HL-60 (cell line): Measurements from ENCODE around the gene C22orf23.
"Not testable (repeated sequence)": the region's sequence is repeated elsewhere in the genome, so short reads cannot be mapped to it uniquely, and the experiment has no call there.

ENCODE experiments used
- DNase-seq, 2 experiments: peaks; one replicate each; pipeline ENCODE4 v3.0.0-alpha.2; 2010 to 2020; ENCODE audit warnings: low read depth in 1 of 2, low spot score in 1 of 2
- H3K27ac ChIP-seq: fragments of 250-450 bp; sonication (Bioruptor Pico); replicated peaks from 2 replicates; pipeline ENCODE4 v1.5.1; 2020; ENCODE audit warnings: mild to moderate bottlenecking, moderate library complexity
- H3K27me3 ChIP-seq: fragments of 250-450 bp; sonication (Bioruptor Pico); 2 replicates; pipeline ENCODE4 v1.5.1; 2021; ENCODE audit warnings: mild to moderate bottlenecking, moderate library complexity; ENCODE audit not compliant: insufficient read depth, poor library complexity, severe bottlenecking
- H3K4me3 ChIP-seq: replicated peaks from 2 replicates; pipeline ENCODE4 v1.5.1; 2011; ENCODE audit warnings: mild to moderate bottlenecking, control low read depth, low read length; ENCODE audit not compliant: insufficient read depth
- CTCF ChIP-seq: IDR thresholded peaks from one replicate; pipeline ENCODE4 v1.5.1; 2011; ENCODE audit warnings: low read length, control low read depth, inconsistent platforms; ENCODE audit not compliant: insufficient read depth
- GABPA ChIP-seq: IDR thresholded peaks from 2 replicates; pipeline ENCODE4 v1.6.1; 2012; ENCODE audit warnings: low read depth
- POLR2AphosphoS5 ChIP-seq: IDR thresholded peaks from 2 replicates; pipeline ENCODE4 v1.6.1; 2012; ENCODE audit warnings: low read depth
- REST ChIP-seq: IDR thresholded peaks from 2 replicates; pipeline ENCODE4 v1.6.1; 2012; ENCODE audit warnings: low read depth; ENCODE audit not compliant: insufficient replicate concordance
- SPI1 ChIP-seq: IDR thresholded peaks from 2 replicates; pipeline ENCODE4 v1.6.1; 2012; ENCODE audit warnings: low read depth, mild to moderate bottlenecking, borderline replicate concordance

Gene C22orf23

GRCh38 chr22:37951305-37951704, 2.1 kb downstream of the C22orf23 start:
- no peak overlapping the region for H3K27ac ChIP-seq
- no peak overlapping the region for H3K4me3 ChIP-seq
- H3K27me3 ChIP-seq: no peaks in the 10 kb centered on the region
- TF ChIP-seq REST (no peak), SPI1 (no peak), POLR2AphosphoS5 (no peak), GABPA (no peak), CTCF (no peak)
- no peak for DNase-seq

GRCh38 chr22:37947142-37947795, 6.1 kb downstream of the C22orf23 start:
- H3K4me3 ChIP-seq, H3K27me3 ChIP-seq, DNase-seq, H3K27ac ChIP-seq: not testable (repeated sequence)

- not testable (repeated sequence) for H3K4me3 ChIP-seq, H3K27ac ChIP-seq, H3K27me3 ChIP-seq, DNase-seq
These were observed 9.0 kb downstream of the C22orf23 start for GRCh38 chr22:37944423-37944822.

GRCh38 chr22:37943825-37944198, 9.6 kb downstream of the C22orf23 start:
- no peak overlapping the region for H3K27ac ChIP-seq
- H3K27me3 ChIP-seq: no peaks in the 10 kb centered on the region
- H3K4me3 ChIP-seq: no peak overlapping the region
- TF ChIP-seq REST: no peak
- TF ChIP-seq CTCF: no peak
- TF ChIP-seq GABPA: no peak
- no peak for TF ChIP-seq POLR2AphosphoS5
- TF ChIP-seq SPI1: no peak
- DNase-seq: no peak

GRCh38 chr22:37943136-37943824, 10.1 kb downstream of the C22orf23 start:
- H3K4me3 ChIP-seq: no peak overlapping the region
- no peak for DNase-seq
- TF ChIP-seq GABPA (no peak), POLR2AphosphoS5 (no peak), CTCF (no peak), SPI1 (no peak), REST (no peak)
- no peak overlapping the region for H3K27ac ChIP-seq
- no peaks in the 10 kb centered on the region for H3K27me3 ChIP-seq
